Neural progenitor cell (in vitro differentiated cells): Measurements from ENCODE around the gene AUNIP.

Experiments
- EZH2phosphoT487 ChIP-seq: fragments of 200-600 bp; sonication (generic); IDR thresholded peaks from 2 replicates; pipeline ENCODE4 v1.6.1; 2017; ENCODE audit warnings: antibody characterized with exemption
- TF ChIP-seq, protein P1 (sequence below): fragments of 200-600 bp; sonication (generic); IDR thresholded peaks from 2 replicates; pipeline ENCODE4 v1.5.1; 2017; ENCODE audit warnings: antibody characterized with exemption, mild to moderate bottlenecking

DNA sequence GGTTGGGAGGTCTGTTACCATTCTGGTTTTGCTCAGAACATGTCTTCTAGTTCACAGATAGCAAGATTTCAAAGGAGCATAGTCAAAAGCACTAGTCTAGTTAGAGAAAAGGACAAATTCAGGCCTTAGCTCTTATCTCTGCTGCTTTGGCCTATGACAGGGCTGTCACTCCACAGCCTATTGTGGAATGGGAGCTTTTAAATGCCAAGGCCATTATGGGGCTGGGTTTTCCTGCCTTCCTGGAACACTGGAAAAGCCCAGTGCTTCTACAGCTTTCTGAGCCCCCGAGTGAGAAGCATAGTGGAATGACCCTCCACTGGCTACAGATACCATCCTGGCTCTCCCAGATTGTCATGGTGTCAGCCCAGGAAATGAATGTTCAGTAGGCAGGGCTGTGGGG, 30.2 kb downstream of the AUNIP start:
- TF ChIP-seq, protein P1, sequence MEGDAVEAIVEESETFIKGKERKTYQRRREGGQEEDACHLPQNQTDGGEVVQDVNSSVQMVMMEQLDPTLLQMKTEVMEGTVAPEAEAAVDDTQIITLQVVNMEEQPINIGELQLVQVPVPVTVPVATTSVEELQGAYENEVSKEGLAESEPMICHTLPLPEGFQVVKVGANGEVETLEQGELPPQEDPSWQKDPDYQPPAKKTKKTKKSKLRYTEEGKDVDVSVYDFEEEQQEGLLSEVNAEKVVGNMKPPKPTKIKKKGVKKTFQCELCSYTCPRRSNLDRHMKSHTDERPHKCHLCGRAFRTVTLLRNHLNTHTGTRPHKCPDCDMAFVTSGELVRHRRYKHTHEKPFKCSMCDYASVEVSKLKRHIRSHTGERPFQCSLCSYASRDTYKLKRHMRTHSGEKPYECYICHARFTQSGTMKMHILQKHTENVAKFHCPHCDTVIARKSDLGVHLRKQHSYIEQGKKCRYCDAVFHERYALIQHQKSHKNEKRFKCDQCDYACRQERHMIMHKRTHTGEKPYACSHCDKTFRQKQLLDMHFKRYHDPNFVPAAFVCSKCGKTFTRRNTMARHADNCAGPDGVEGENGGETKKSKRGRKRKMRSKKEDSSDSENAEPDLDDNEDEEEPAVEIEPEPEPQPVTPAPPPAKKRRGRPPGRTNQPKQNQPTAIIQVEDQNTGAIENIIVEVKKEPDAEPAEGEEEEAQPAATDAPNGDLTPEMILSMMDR: no peak
- no peak for TF ChIP-seq EZH2phosphoT487
